Gastrocnemius medialis (tissue), 4 donors: Measurements from ENCODE around the gene TMIGD1.

Experiments
- CTCF ChIP-seq, 5 experiments: fragments of 450-650 bp in 3 of 5; fragments of 200-600 bp in 2 of 5; sonication (generic) in 2 of 5; IDR thresholded peaks in 4 of 5; conservative IDR thresholded peaks in 1 of 5; 1 replicate in 4 of 5; 2 replicates in 1 of 5; pipeline ENCODE4 v1.5.1; 2016 to 2019; ENCODE audit warnings: antibody characterized with exemption in 5 of 5, mild to moderate bottlenecking in 3 of 5, moderate library complexity in 3 of 5
- POLR2A ChIP-seq, 2 donors: fragments of 450-650 bp; IDR thresholded peaks; one replicate each; pipeline ENCODE4 v1.6.1; 2017; ENCODE audit warnings: antibody characterized with exemption in 2 of 2, mild to moderate bottlenecking in 2 of 2, moderate library complexity in 2 of 2

- no peak for TF ChIP-seq CTCF (IDR thresholded peaks at IDR 0.05 in 4 of 5, conservative IDR thresholded peaks at IDR 0.05 in 1 of 5)
- no peak for TF ChIP-seq POLR2A (IDR thresholded peaks at IDR 0.05)
These were observed 46.9 kb upstream of the TMIGD1 start for GRCh38 chr17:30380643-30381339.
